ENCODE measurements around the gene ESPN.

GRCh38 chr1:6399294-6399693, 25.3 kb upstream of the ESPN start:
- TF ChIP-seq CTCF (IDR thresholded peaks at IDR 0.05; ENCODE audit: insufficient read depth, low read depth, low read length) (no peak), EZH2 (IDR thresholded peaks at IDR 0.05; ENCODE audit: insufficient read depth, low read length) (no peak)
